ENCODE results near the gene TRMT1. TPM values are rescaled to one million over a fixed set of nuclear protein-coding genes. Genes with fewer than 3 reads are reported as not detected.

TRMT1 gene
- total and polyA plus RNA-seq, 2 donors (not counting 1 experiment from before 2014, with no cell fraction given) = 91.8 to 281 TPM

GRCh38 chr19:13109361-13110098, 7.0 kb downstream of the TRMT1 start:
- DNase-seq (no peak), ATAC-seq (ENCODE audit: low read depth) (no peak)
- Mint-ChIP-seq H3K4me1 (peaks cover 21% of the 10 kb centered on the region), H3K9me3 (ENCODE audit: insufficient read depth) (no peaks in the 10 kb centered on the region), H3K27ac (peak overlapping the region; percentile 32), H3K4me3 (no peak overlapping the region), H3K27me3 (no peaks in the 10 kb centered on the region)
- TF ChIP-seq EZH2 (IDR thresholded peaks at IDR 0.05; ENCODE audit: borderline replicate concordance, insufficient read depth, low read depth, low read length, poor library complexity, severe bottlenecking) = no peak
- TF ChIP-seq, protein P1, sequence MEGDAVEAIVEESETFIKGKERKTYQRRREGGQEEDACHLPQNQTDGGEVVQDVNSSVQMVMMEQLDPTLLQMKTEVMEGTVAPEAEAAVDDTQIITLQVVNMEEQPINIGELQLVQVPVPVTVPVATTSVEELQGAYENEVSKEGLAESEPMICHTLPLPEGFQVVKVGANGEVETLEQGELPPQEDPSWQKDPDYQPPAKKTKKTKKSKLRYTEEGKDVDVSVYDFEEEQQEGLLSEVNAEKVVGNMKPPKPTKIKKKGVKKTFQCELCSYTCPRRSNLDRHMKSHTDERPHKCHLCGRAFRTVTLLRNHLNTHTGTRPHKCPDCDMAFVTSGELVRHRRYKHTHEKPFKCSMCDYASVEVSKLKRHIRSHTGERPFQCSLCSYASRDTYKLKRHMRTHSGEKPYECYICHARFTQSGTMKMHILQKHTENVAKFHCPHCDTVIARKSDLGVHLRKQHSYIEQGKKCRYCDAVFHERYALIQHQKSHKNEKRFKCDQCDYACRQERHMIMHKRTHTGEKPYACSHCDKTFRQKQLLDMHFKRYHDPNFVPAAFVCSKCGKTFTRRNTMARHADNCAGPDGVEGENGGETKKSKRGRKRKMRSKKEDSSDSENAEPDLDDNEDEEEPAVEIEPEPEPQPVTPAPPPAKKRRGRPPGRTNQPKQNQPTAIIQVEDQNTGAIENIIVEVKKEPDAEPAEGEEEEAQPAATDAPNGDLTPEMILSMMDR (IDR thresholded peaks at IDR 0.05) = no peak
- Histone ChIP-seq H3K27me3 (replicated peaks in 1 of 4; ENCODE audit: control extremely low read depth in 1 of 4, control insufficient read depth in 3 of 4, insufficient read depth in 4 of 4, low read length in 3 of 4) (no peaks in the 10 kb centered on the region), H3K4me2 (replicated peaks; ENCODE audit: low read depth, low read length, poor library complexity, severe bottlenecking) (no peak overlapping the region), H3K36me3 (replicated peaks in 1 of 2; ENCODE audit: control extremely low read depth in 1 of 2, control insufficient read depth in 1 of 2, extremely low read depth in 1 of 2, insufficient read depth in 2 of 2, low read length in 1 of 2) (peaks cover 0 to 35% of the 10 kb centered on the region in 2 experiments), H3K4me3 (ENCODE audit: control extremely low read depth in 1 of 5, extremely low read depth in 1 of 5, insufficient read depth in 1 of 5, low read depth in 2 of 5, low read length in 4 of 5) (no peak overlapping the region), H3K79me2 (ENCODE audit: control insufficient read depth, insufficient read depth, low read length) (peaks cover 59% of the 10 kb centered on the region), H3K9ac (ENCODE audit: low read length) (no peak overlapping the region), H2AFZ (ENCODE audit: insufficient read depth, low read depth, low read length, poor library complexity, severe bottlenecking) (no peak overlapping the region), H3K9me3 (ENCODE audit: control extremely low read depth in 1 of 3, control insufficient read depth in 2 of 3, insufficient read depth in 1 of 3, low read length in 2 of 3) (no peaks in the 10 kb centered on the region), H3K4me1 (ENCODE audit: control insufficient read depth in 2 of 2, insufficient read depth in 2 of 2, low read length in 2 of 2) (peaks cover 17 to 28% of the 10 kb centered on the region in 2 donors), H4K20me1 (ENCODE audit: control insufficient read depth, insufficient read depth, low read length, poor library complexity, severe bottlenecking) (no peaks in the 10 kb centered on the region), H3K27ac (ENCODE audit: low read length in 2 of 2) (no peak overlapping the region)
- POLR2A ChIA-PET = no interaction called here
- intact Hi-C loops (cut with micrococcal nuclease) = no loop called here
- WGBS (ENCODE audit: insufficient coverage) = 99% methylated on average over 26 of the region's 30 CpGs
- CTCF ChIA-PET = interaction anchor here (0.8 to 1.1 kb wide), 3 partner anchors 9 to 85 kb away, joined by 3 to 5 read pairs (median 4); partner anchors contain the start of gene NACC1

Measured in B cell (primary cell).